A673 (cell line): ENCODE results near the gene KAT2A.

Experiments used
- CTCF ChIP-seq: fragments of 300-800, 200-600 bp; sonication (generic); conservative IDR thresholded peaks from 2 replicates; pipeline ENCODE4 v1.5.1; 2017; ENCODE audit warnings: low read depth, mild to moderate bottlenecking, antibody characterized with exemption, low read length, moderate library complexity, mixed read lengths
- EZH2 ChIP-seq: fragments of 200-600 bp; sonication (generic); IDR thresholded peaks from 2 replicates; pipeline ENCODE4 v1.6.1; 2017; ENCODE audit warnings: borderline replicate concordance, low read depth, mild to moderate bottlenecking, mixed read lengths, antibody characterized with exemption, low read length; ENCODE audit not compliant: poor library complexity, severe bottlenecking

GRCh38 chr17:42153919-42154742 lies 33.0 kb upstream of the KAT2A start:
- no peak for TF ChIP-seq CTCF
- no peak for TF ChIP-seq EZH2
